ENCODE results near the gene RCBTB2. TPM values are rescaled to one million over a fixed set of nuclear protein-coding genes. Genes with fewer than 3 reads are reported as not detected.

The RCBTB2 gene
- total and polyA plus RNA-seq, 9 donors: 8.2 to 22.6 (median 14.2) TPM

DNA sequence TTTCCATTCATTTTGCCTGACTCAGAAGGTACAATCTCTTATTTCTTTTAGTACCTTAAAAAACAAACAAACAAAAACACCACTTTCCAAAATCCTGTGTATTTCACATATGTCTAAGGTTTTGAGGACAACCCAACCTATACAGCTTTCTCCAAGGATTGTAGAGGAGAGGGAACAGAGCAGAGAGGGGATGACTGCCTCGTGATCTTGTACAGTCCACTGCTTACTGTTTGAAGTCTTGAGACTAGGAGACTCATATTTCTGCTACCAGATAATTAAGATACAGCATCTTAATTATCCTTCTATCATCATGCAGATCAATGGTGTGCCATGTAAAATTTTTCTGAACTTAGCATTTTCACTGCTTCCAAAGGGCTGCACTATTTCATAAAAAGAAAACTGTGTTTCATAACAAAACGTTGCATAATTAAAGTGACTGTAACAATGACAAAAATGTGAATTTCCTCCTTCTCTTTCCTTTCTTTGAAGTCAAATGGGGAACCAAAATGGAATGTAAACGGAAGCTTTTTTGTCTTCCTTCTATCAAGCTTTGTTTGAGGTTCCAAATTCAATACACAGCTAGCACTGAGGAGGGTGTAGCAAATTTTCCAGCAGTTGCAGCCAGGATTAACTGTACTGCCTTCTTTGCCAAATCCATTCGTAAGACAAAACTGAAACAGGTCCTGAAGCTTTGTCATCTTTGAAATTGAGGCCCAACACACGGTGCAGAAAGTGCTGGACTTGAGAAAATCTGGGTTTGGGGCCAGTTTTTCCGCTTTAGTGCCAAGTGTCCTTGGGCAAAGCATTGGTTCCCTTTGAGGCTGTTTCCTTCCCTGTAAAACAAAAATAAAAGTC is 34.9 kb upstream of the RCBTB2 start:
- DNase-seq: peak in 4 of 5 donors; percentile 46 to 71 (median 52)
- intact Hi-C loops (cut with DNase I): loop anchor here in 1 of 4 donors (10.0 kb wide), 1 partner anchor 333 kb away; the partner anchor contains the start of gene ITM2B
- WGBS, 3 donors: 11 to 14% (median 14%) methylated on average over 6 of the region's 6 CpGs
- H3K4me1 ChIP-seq (ENCODE audit: insufficient read depth): peaks cover 8% of the 10 kb centered on the region
- TF ChIP-seq POLR2A (IDR thresholded peaks at IDR 0.05) (no peak), EP300 (IDR thresholded peaks at IDR 0.05) (no peak)
- TF ChIP-seq, protein P1, sequence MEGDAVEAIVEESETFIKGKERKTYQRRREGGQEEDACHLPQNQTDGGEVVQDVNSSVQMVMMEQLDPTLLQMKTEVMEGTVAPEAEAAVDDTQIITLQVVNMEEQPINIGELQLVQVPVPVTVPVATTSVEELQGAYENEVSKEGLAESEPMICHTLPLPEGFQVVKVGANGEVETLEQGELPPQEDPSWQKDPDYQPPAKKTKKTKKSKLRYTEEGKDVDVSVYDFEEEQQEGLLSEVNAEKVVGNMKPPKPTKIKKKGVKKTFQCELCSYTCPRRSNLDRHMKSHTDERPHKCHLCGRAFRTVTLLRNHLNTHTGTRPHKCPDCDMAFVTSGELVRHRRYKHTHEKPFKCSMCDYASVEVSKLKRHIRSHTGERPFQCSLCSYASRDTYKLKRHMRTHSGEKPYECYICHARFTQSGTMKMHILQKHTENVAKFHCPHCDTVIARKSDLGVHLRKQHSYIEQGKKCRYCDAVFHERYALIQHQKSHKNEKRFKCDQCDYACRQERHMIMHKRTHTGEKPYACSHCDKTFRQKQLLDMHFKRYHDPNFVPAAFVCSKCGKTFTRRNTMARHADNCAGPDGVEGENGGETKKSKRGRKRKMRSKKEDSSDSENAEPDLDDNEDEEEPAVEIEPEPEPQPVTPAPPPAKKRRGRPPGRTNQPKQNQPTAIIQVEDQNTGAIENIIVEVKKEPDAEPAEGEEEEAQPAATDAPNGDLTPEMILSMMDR (IDR thresholded peaks at IDR 0.05): no peak
- peak overlapping the region in 1 of 2 donors; percentile 75 for H3K27ac ChIP-seq
- H3K27me3 ChIP-seq: no peaks in the 10 kb centered on the region
- no peaks in the 10 kb centered on the region for H3K36me3 ChIP-seq
- no peaks in the 10 kb centered on the region for H3K9me3 ChIP-seq
- H3K4me3 ChIP-seq: no peak overlapping the region

DNA sequence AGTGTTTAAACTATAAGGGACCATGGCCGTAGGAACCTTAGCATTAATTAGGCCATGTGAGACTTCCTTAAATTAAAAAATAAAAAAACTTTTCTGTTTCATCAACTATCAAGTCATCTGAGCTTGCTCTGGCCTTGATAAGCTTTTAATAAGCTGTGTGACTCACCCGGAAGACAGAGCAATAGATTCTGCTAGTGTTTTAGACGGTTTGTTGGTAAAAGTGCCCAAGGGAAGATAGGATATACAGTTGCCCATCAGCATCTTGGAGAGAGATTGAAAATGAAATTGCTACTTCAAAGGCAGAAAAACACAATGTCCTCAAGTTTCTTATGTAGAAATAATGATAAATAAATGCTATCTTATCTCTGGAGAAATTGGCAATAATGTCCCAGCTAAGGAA is 31.2 kb upstream of the RCBTB2 start:
- H3K4me1 ChIP-seq (ENCODE audit: insufficient read depth): peaks cover 2% of the 10 kb centered on the region
- 51 to 64% (median 58%) methylated on average over 3 of the region's 3 CpGs for WGBS, 3 donors
- TF ChIP-seq POLR2A (IDR thresholded peaks at IDR 0.05): no peak
- TF ChIP-seq, protein P1 (IDR thresholded peaks at IDR 0.05): no peak
- TF ChIP-seq EP300 (IDR thresholded peaks at IDR 0.05): no peak
- DNase-seq: no peak
- intact Hi-C loops (cut with DNase I): loop anchor here in 1 of 4 donors (10.0 kb wide), 1 partner anchor 329 kb away; the partner anchor contains the start of gene ITM2B
- no peaks in the 10 kb centered on the region for H3K27me3 ChIP-seq
- no peak overlapping the region for H3K27ac ChIP-seq
- no peak overlapping the region for H3K4me3 ChIP-seq
- H3K36me3 ChIP-seq: no peaks in the 10 kb centered on the region
- no peaks in the 10 kb centered on the region for H3K9me3 ChIP-seq

DNA sequence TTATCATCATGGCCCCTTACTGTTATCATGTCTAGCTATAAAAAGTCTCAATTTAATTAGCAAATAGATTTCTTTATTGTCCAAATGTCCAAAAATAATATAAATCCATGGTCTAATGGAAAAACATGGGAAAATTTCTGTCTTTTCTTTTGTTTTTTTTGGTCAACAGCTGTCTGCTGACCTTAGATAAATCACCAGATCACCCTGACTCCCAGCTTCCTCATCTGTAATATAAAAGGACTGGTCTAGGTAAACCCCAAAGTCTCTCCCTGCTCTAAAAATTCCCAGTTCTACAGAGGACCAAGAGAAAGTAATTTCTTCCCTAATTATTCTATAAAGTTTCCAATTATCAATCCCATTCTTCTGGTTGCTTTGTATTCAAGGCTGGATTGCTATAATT is 30.7 kb upstream of the RCBTB2 start:
- intact Hi-C loops (cut with DNase I): loop anchor here in 1 of 4 donors (10.0 kb wide), 1 partner anchor 329 kb away; the partner anchor contains the start of gene ITM2B
- H3K4me3 ChIP-seq: no peak overlapping the region
- no peak for DNase-seq
- TF ChIP-seq POLR2A (IDR thresholded peaks at IDR 0.05) (no peak), EP300 (IDR thresholded peaks at IDR 0.05) (no peak)
- TF ChIP-seq, protein P1 (IDR thresholded peaks at IDR 0.05): no peak
- H3K27me3 ChIP-seq: no peaks in the 10 kb centered on the region
- H3K27ac ChIP-seq: no peak overlapping the region
- no peaks in the 10 kb centered on the region for H3K36me3 ChIP-seq
- no peaks in the 10 kb centered on the region for H3K9me3 ChIP-seq
- H3K4me1 ChIP-seq (ENCODE audit: insufficient read depth): peaks cover 2% of the 10 kb centered on the region

DNA sequence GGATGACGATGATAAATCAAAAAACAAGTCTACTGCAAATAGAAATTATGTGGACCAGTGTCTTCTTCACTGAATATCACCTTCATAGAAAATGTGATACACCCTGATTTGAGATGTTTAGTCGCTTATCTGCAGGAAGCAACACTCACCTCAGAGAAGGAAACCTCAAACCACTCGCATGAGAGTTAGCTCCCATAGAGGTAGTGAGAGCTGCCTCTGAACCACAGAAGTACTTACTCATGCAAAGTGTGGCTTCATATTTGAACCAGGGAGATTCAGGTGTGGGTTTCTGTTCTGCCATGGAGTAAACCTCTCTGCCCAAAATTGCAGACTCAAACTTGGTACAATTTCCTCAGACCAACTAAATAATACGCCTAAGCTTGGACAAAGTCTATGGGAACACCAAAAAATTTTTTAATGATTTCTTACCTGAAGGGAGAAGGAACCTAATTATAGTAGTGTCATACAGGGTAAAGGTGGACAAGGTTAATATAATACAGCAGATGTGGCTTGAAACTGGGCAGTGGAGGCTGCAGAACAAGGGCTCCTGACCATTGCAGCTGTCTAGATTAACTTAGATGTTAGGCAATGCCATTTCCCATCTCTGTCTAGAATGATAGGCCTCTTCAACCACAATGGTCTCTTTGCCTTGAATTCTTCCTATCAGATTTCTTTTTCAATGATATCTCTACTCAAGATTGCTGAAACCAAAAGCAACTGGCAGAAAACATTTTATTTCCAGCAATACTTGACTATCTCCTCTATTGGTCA is 29.6 kb upstream of the RCBTB2 start:
- H3K4me3 ChIP-seq: no peak overlapping the region
- DNase-seq: no peak
- no peak overlapping the region for H3K27ac ChIP-seq
- H3K9me3 ChIP-seq: no peaks in the 10 kb centered on the region
- no peak for TF ChIP-seq POLR2A (IDR thresholded peaks at IDR 0.05)
- TF ChIP-seq, protein P1 (IDR thresholded peaks at IDR 0.05): no peak
- no peak for TF ChIP-seq EP300 (IDR thresholded peaks at IDR 0.05)
- intact Hi-C loops (cut with DNase I): loop anchor here in 1 of 4 donors (10.0 kb wide), 1 partner anchor 328 kb away; the partner anchor contains the start of gene ITM2B
- 87 to 92% (median 90%) methylated on average over 4 of the region's 4 CpGs for WGBS, 3 donors
- H3K4me1 ChIP-seq (ENCODE audit: insufficient read depth): peaks cover under 1% of the 10 kb centered on the region
- H3K36me3 ChIP-seq: no peaks in the 10 kb centered on the region
- H3K27me3 ChIP-seq: no peaks in the 10 kb centered on the region

Data from ovary (tissue), 9 donors.